PC-3 (cell line): Measurements from ENCODE around the gene HOXD3. TPM values are rescaled to one million over a fixed set of nuclear protein-coding genes. Genes with fewer than 3 reads are reported as not detected.

Experiments
- ATAC-seq: fragments of 200-7000 bp; cut with Tn5 transposase; 2 replicates; pipeline ENCODE4 v1.9.1; 2020; ENCODE audit warnings: mild to moderate bottlenecking, moderate library complexity
- BruUV-seq: library from RNA; stranded (reverse); fragments of 400-500 nt; replicated peaks from 2 replicates; lab custom pipeline; 2021; lab: Mats Ljungman, UMichigan
- CTCF ChIA-PET: fragments of 300-600 bp; sonication (Branson Sonifier 250); formaldehyde crosslinking; loops from one replicate; lab custom pipeline; 2022; ENCODE audit warnings: antibody characterized with exemption; lab: Charles Lee
- POLR2A ChIA-PET: fragments of 300-600 bp; sonication (Branson Sonifier 250); formaldehyde crosslinking; loops from one replicate; lab custom pipeline; 2022; ENCODE audit warnings: antibody characterized with exemption; ENCODE audit not compliant: unreplicated experiment; lab: Charles Lee
- DNase-seq: peaks from one replicate; pipeline ENCODE4 v3.0.0-alpha.2; 2015
- H2AFZ ChIP-seq: fragments of 300-600 bp; sonication (generic); 2 replicates; pipeline ENCODE4 v1.6.0; 2016; ENCODE audit warnings: antibody characterized with exemption, low read length
- H3F3A ChIP-seq: fragments of 300-600 bp; sonication (generic); one replicate; pipeline ENCODE4 v1.6.0; 2017; ENCODE audit warnings: antibody characterized with exemption, low read length, control low read depth, mild to moderate bottlenecking; ENCODE audit not compliant: unreplicated experiment
- H3K27ac ChIP-seq: fragments of 300-600 bp; sonication (generic); 2 replicates; pipeline ENCODE4 v1.5.1; 2016; ENCODE audit warnings: mild to moderate bottlenecking, low read length
- H3K27me3 ChIP-seq: fragments of 300-600 bp; sonication (generic); 2 replicates; pipeline ENCODE4 v1.6.1; 2016; ENCODE audit warnings: low read length, mixed read lengths
- H3K36me3 ChIP-seq: fragments of 300-600 bp; sonication (generic); 2 replicates; pipeline ENCODE4 v1.6.1; 2016; ENCODE audit warnings: low read depth, mixed run types, low read length, mixed read lengths
- H3K4me1 ChIP-seq: fragments of 300-600 bp; sonication (generic); 2 replicates; pipeline ENCODE4 v1.5.1; 2016; ENCODE audit warnings: low read length; ENCODE audit not compliant: insufficient read depth
- H3K4me2 ChIP-seq: fragments of 300-600 bp; sonication (generic); 2 replicates; pipeline ENCODE4 v1.6.0; 2016; ENCODE audit warnings: low read length
- H3K4me3 ChIP-seq: fragments of 300-600 bp; sonication (generic); 2 replicates; pipeline ENCODE4 v1.5.1; 2016; ENCODE audit warnings: mild to moderate bottlenecking, low read length, mixed read lengths
- H3K79me2 ChIP-seq: fragments of 300-600 bp; sonication (generic); 2 replicates; pipeline ENCODE4 v1.6.1; 2017; ENCODE audit warnings: low read length, mixed read lengths
- H3K9ac ChIP-seq: fragments of 300-600 bp; sonication (generic); 2 replicates; pipeline ENCODE4 v1.6.0; 2016; ENCODE audit warnings: mild to moderate bottlenecking, low read length
- H3K9me2 ChIP-seq: fragments of 300-600 bp; sonication (generic); replicated peaks from 2 replicates; pipeline ENCODE4 v1.6.1; 2016; ENCODE audit warnings: mixed run types, low read length, mixed read lengths
- H3K9me3 ChIP-seq: fragments of 300-600 bp; sonication (generic); 2 replicates; pipeline ENCODE4 v1.6.1; 2016; ENCODE audit warnings: low read length, mixed read lengths
- H4K20me1 ChIP-seq: fragments of 300-600 bp; sonication (generic); 2 replicates; pipeline ENCODE4 v1.6.1; 2016; ENCODE audit warnings: low read length, mixed read lengths
- EZH2 ChIP-seq: fragments of 300-600 bp; sonication (generic); IDR thresholded peaks from one replicate; pipeline ENCODE4 v1.6.1; 2017; ENCODE audit warnings: antibody characterized with exemption, mild to moderate bottlenecking, low read length; ENCODE audit not compliant: unreplicated experiment
- EZH2phosphoT487 ChIP-seq: fragments of 300-600 bp; sonication (generic); IDR thresholded peaks from 2 replicates; pipeline ENCODE4 v1.6.1; 2018; ENCODE audit warnings: mild to moderate bottlenecking, antibody characterized with exemption, low read length, borderline replicate concordance
- intact Hi-C: fragments of 100-400 bp; cut with micrococcal nuclease; formaldehyde crosslinking; loops from 2 replicates; pipeline ENCODE4 v1.9.0; 2023
- total RNA-seq: library from RNA; depleted of rRNA; stranded (reverse); fragments of >200 nt; gene quantifications from 2 replicates; pipeline ENCODE4 v1.2.3, GENCODE V29; 2014
- TF ChIP-seq, protein P1 (sequence below): fragments of 300-600 bp; sonication (generic); conservative IDR thresholded peaks from 2 replicates; pipeline ENCODE4 v1.5.1; 2017; ENCODE audit warnings: antibody characterized with exemption, low read depth, mild to moderate bottlenecking, low read length

The HOXD3 gene
- total RNA-seq, 1 experiment from 2014 or later: 4.4 TPM

- H3K4me3 ChIP-seq: no peak overlapping the region
- no peak overlapping the region for H3K9ac ChIP-seq
Observed at GRCh38 chr2:176156301-176156806, 753 bp upstream of the HOXD3 start.

GRCh38 chr2:176157499-176158185 lies 535 bp downstream of the HOXD3 start:
- no peaks in the 10 kb centered on the region for H3F3A ChIP-seq
- no peaks in the 10 kb centered on the region for H3K9me3 ChIP-seq
- TF ChIP-seq EZH2 (no peak), EZH2phosphoT487 (no peak)
- H3K79me2 ChIP-seq: no peaks in the 10 kb centered on the region
- H3K36me3 ChIP-seq: no peaks in the 10 kb centered on the region
- no TSS peak for BruUV-seq
- ATAC-seq: no peak
- H3K27me3 ChIP-seq: no peaks in the 10 kb centered on the region
- no peaks in the 10 kb centered on the region for H4K20me1 ChIP-seq
- no peak for DNase-seq
- H3K9me2 ChIP-seq: no peaks in the 10 kb centered on the region
- H2AFZ ChIP-seq: no peak overlapping the region
- no peak overlapping the region for H3K4me3 ChIP-seq
- no peaks in the 10 kb centered on the region for H3K4me1 ChIP-seq
- ChIA-PET CTCF (no interaction called here), POLR2A (no interaction called here)
- H3K9ac ChIP-seq: no peak overlapping the region
- H3K27ac ChIP-seq: no peak overlapping the region
- intact Hi-C loops: no loop called here
- H3K4me2 ChIP-seq: no peak overlapping the region

More at GRCh38 chr2:176156301-176156806, 753 bp upstream of the HOXD3 start:
- no peaks in the 10 kb centered on the region for H3K79me2 ChIP-seq
- H4K20me1 ChIP-seq: no peaks in the 10 kb centered on the region
- H3K27ac ChIP-seq: no peak overlapping the region
- TF ChIP-seq, protein P1, sequence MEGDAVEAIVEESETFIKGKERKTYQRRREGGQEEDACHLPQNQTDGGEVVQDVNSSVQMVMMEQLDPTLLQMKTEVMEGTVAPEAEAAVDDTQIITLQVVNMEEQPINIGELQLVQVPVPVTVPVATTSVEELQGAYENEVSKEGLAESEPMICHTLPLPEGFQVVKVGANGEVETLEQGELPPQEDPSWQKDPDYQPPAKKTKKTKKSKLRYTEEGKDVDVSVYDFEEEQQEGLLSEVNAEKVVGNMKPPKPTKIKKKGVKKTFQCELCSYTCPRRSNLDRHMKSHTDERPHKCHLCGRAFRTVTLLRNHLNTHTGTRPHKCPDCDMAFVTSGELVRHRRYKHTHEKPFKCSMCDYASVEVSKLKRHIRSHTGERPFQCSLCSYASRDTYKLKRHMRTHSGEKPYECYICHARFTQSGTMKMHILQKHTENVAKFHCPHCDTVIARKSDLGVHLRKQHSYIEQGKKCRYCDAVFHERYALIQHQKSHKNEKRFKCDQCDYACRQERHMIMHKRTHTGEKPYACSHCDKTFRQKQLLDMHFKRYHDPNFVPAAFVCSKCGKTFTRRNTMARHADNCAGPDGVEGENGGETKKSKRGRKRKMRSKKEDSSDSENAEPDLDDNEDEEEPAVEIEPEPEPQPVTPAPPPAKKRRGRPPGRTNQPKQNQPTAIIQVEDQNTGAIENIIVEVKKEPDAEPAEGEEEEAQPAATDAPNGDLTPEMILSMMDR: no peak
- no peak for TF ChIP-seq EZH2phosphoT487
- no peak for TF ChIP-seq EZH2
- no peak overlapping the region for H2AFZ ChIP-seq
- no peaks in the 10 kb centered on the region for H3K9me2 ChIP-seq
- POLR2A ChIA-PET: no interaction called here
- H3K4me1 ChIP-seq: no peaks in the 10 kb centered on the region
- BruUV-seq: no TSS peak
- ATAC-seq (no peak), DNase-seq (no peak)
- intact Hi-C loops: no loop called here
- H3K36me3 ChIP-seq: no peaks in the 10 kb centered on the region
- H3K4me2 ChIP-seq: no peak overlapping the region
- no peaks in the 10 kb centered on the region for H3K9me3 ChIP-seq
- no peaks in the 10 kb centered on the region for H3F3A ChIP-seq
- CTCF ChIA-PET: no interaction called here
- no peaks in the 10 kb centered on the region for H3K27me3 ChIP-seq

GRCh38 chr2:176158186-176158591 lies 1.1 kb downstream of the HOXD3 start:
- intact Hi-C loops: no loop called here
- H3F3A ChIP-seq: no peaks in the 10 kb centered on the region
- H3K27ac ChIP-seq: no peak overlapping the region
- H3K9me3 ChIP-seq: no peaks in the 10 kb centered on the region
- no peaks in the 10 kb centered on the region for H3K79me2 ChIP-seq
- H3K36me3 ChIP-seq: no peaks in the 10 kb centered on the region
- TF ChIP-seq, protein P1: no peak
- TF ChIP-seq EZH2 (no peak), EZH2phosphoT487 (no peak)
- no peak overlapping the region for H2AFZ ChIP-seq
- DNase-seq (no peak), ATAC-seq (no peak)
- H4K20me1 ChIP-seq: no peaks in the 10 kb centered on the region
- H3K9ac ChIP-seq: no peak overlapping the region
- H3K9me2 ChIP-seq: no peaks in the 10 kb centered on the region
- CTCF ChIA-PET: no interaction called here
- H3K4me1 ChIP-seq: no peaks in the 10 kb centered on the region
- BruUV-seq: no TSS peak
- no peak overlapping the region for H3K4me2 ChIP-seq
- POLR2A ChIA-PET: no interaction called here
- H3K27me3 ChIP-seq: no peaks in the 10 kb centered on the region
- H3K4me3 ChIP-seq: no peak overlapping the region
